Panc1 (cell line): ENCODE data around the gene SNRPA1. TPM values are rescaled to one million over a fixed set of nuclear protein-coding genes. Genes with fewer than 3 reads are reported as not detected.

Source experiments
- ATAC-seq: fragments of 200-7000 bp; cut with Tn5 transposase; 2 replicates; pipeline ENCODE4 v1.9.1; 2020; ENCODE audit warnings: mild to moderate bottlenecking, moderate library complexity
- BruUV-seq: library from RNA; stranded (reverse); fragments of 400-500 nt; replicated peaks from 2 replicates; lab custom pipeline; 2021; lab: Mats Ljungman, UMichigan
- CTCF ChIA-PET: fragments of 300-600 bp; sonication (Branson Sonifier 250); formaldehyde crosslinking; loops from one replicate; lab custom pipeline; 2022; ENCODE audit warnings: antibody characterized with exemption; lab: Charles Lee
- POLR2A ChIA-PET: fragments of 300-600 bp; sonication (Branson Sonifier 250); formaldehyde crosslinking; loops from one replicate; lab custom pipeline; 2022; ENCODE audit warnings: antibody characterized with exemption; lab: Charles Lee
- DNase-seq: peaks from one replicate; pipeline ENCODE4 v3.0.0-alpha.2; 2010; ENCODE audit warnings: low read depth, low spot score
- H3K27ac ChIP-seq: 2 replicates; pipeline ENCODE4 v1.5.1; 2011; ENCODE audit warnings: mild to moderate bottlenecking, low read length, inconsistent platforms
- H3K27me3 ChIP-seq: fragments of 200-500 bp; sonication (Bioruptor generic); 2 replicates; pipeline ENCODE4 v1.6.0; 2014; ENCODE audit warnings: low read length, inconsistent platforms; ENCODE audit not compliant: control insufficient read depth, insufficient read depth
- H3K36me3 ChIP-seq: fragments of 200-500 bp; sonication (Bioruptor generic); 2 replicates; pipeline ENCODE4 v1.5.1; 2014; ENCODE audit warnings: inconsistent platforms, mild to moderate bottlenecking, low read length, moderate library complexity; ENCODE audit not compliant: control insufficient read depth, insufficient read depth
- H3K4me1 ChIP-seq: 2 replicates; pipeline ENCODE4 v1.5.1; 2011; ENCODE audit warnings: inconsistent platforms, mild to moderate bottlenecking, low read length, moderate library complexity; ENCODE audit not compliant: control insufficient read depth, insufficient read depth
- H3K4me3 ChIP-seq, 2 experiments: 2 replicates each; pipeline ENCODE4 v1.5.1; 2011 to 2012; ENCODE audit warnings: low read depth in 2 of 2, low read length in 2 of 2, mild to moderate bottlenecking in 2 of 2, inconsistent platforms in 1 of 2, moderate library complexity in 1 of 2
- H3K9me3 ChIP-seq: fragments of 200-500 bp; sonication (Bioruptor generic); 2 replicates; pipeline ENCODE4 v1.5.1; 2014; ENCODE audit warnings: low read depth, mild to moderate bottlenecking, inconsistent platforms, low read length, moderate library complexity; ENCODE audit not compliant: control insufficient read depth, insufficient read depth
- CTCF ChIP-seq: fragments of 450-650 bp; IDR thresholded peaks from 2 replicates; pipeline ENCODE4 v1.5.1; 2017; ENCODE audit warnings: mild to moderate bottlenecking
- POLR2AphosphoS5 ChIP-seq: IDR thresholded peaks from 2 replicates; pipeline ENCODE4 v1.6.1; 2012; ENCODE audit warnings: mild to moderate bottlenecking, low read depth, low read length, moderate library complexity
- REST ChIP-seq, 2 experiments: IDR thresholded peaks; 2 replicates each; pipeline ENCODE4 v1.6.1; 2011 to 2012; ENCODE audit warnings: low read depth in 2 of 2, control low read depth in 1 of 2, low read length in 1 of 2, mild to moderate bottlenecking in 1 of 2, moderate library complexity in 1 of 2; ENCODE audit not compliant: insufficient read depth in 1 of 2
- SIN3A ChIP-seq: IDR thresholded peaks from 2 replicates; pipeline ENCODE4 v1.6.1; 2012; ENCODE audit warnings: low read depth, mild to moderate bottlenecking, low read length, moderate library complexity, borderline replicate concordance; ENCODE audit not compliant: insufficient read depth
- TCF7L2 ChIP-seq: IDR thresholded peaks from 2 replicates; pipeline ENCODE4 v1.6.1; 2011; ENCODE audit warnings: mild to moderate bottlenecking, low read depth, low read length, inconsistent platforms
- in situ Hi-C: cut with HindIII; loops from 2 replicates; pipeline ENCODE4 v1.10.0; 2016; ENCODE audit warnings: low sequenced_read_pairs, low pct_unique_long_range_greater_than_20kb
- intact Hi-C: fragments of 100-400 bp; cut with micrococcal nuclease; formaldehyde crosslinking; loops from one replicate; pipeline ENCODE4 v1.10.0; 2022; ENCODE audit not compliant: unreplicated experiment
- total RNA-seq: library from RNA; stranded (reverse); gene quantifications from one replicate; pipeline ENCODE4 v1.2.1, GENCODE V29; 2021; ENCODE audit not compliant: unreplicated experiment

The SNRPA1 gene
- total RNA-seq, 1 experiment from 2014 or later: 98.0 TPM

GRCh38 chr15:101332061-101332467, 37.0 kb upstream of the SNRPA1 start:
- intact Hi-C loops: no loop called here
- ChIA-PET POLR2A (no interaction called here), CTCF (no interaction called here)
- ATAC-seq: no peak
- TF ChIP-seq SIN3A (no peak), POLR2AphosphoS5 (no peak), REST (IDR thresholded peaks at IDR 0.05; ENCODE audit: insufficient read depth in 1 of 2, low read depth in 2 of 2, low read length in 1 of 2) (no peak), CTCF (no peak), TCF7L2 (no peak)
- no peak overlapping the region for H3K4me3 ChIP-seq
- no peaks in the 10 kb centered on the region for H3K9me3 ChIP-seq
- H3K27ac ChIP-seq: no peak overlapping the region
- H3K27me3 ChIP-seq: no peaks in the 10 kb centered on the region
- in situ Hi-C loops: no loop called here
- H3K4me1 ChIP-seq: no peaks in the 10 kb centered on the region
- H3K36me3 ChIP-seq: peaks cover 3% of the 10 kb centered on the region; the same call in 1 of the 2 replicates
- BruUV-seq: no TSS peak
- no peak for DNase-seq

GRCh38 chr15:101329867-101330380, 34.9 kb upstream of the SNRPA1 start:
- Histone ChIP-seq H3K27me3 (no peaks in the 10 kb centered on the region), H3K36me3 (peaks cover 3% of the 10 kb centered on the region; the same call in 1 of the 2 replicates), H3K9me3 (no peaks in the 10 kb centered on the region), H3K27ac (no peak overlapping the region), H3K4me1 (no peaks in the 10 kb centered on the region), H3K4me3 (no peak overlapping the region)
- ChIA-PET POLR2A (no interaction called here), CTCF (no interaction called here)
- DNase-seq (no peak), ATAC-seq (no peak)
- intact Hi-C loops (no loop called here), in situ Hi-C loops (no loop called here)
- BruUV-seq: no TSS peak
- TF ChIP-seq CTCF (no peak), SIN3A (no peak), TCF7L2 (no peak), REST (IDR thresholded peaks at IDR 0.05; ENCODE audit: insufficient read depth in 1 of 2, low read depth in 2 of 2, low read length in 1 of 2) (no peak), POLR2AphosphoS5 (no peak)
